Liver (tissue), 3 donors: ENCODE measurements around the gene ZBTB21.

Source experiments
- JUND ChIP-seq, 2 donors: IDR thresholded peaks; 2 replicates each; pipeline ENCODE4 v1.6.1; 2016; ENCODE audit warnings: antibody characterized with exemption in 2 of 2
- MAX ChIP-seq: IDR thresholded peaks from 2 replicates; pipeline ENCODE4 v1.6.1; 2016; ENCODE audit warnings: antibody characterized with exemption
- RAD21 ChIP-seq, 2 donors: IDR thresholded peaks; 2 replicates each; pipeline ENCODE4 v1.6.1; 2016; ENCODE audit warnings: antibody characterized with exemption in 2 of 2, mild to moderate bottlenecking in 2 of 2
- REST ChIP-seq: IDR thresholded peaks from 2 replicates; pipeline ENCODE4 v1.6.1; 2016; ENCODE audit warnings: antibody characterized with exemption, mild to moderate bottlenecking
- RXRA ChIP-seq, 2 donors: IDR thresholded peaks; 2 replicates each; pipeline ENCODE4 v1.6.1; 2017 to 2018; ENCODE audit warnings: antibody characterized with exemption in 2 of 2, mild to moderate bottlenecking in 1 of 2
- SP1 ChIP-seq: IDR thresholded peaks from 2 replicates; pipeline ENCODE4 v1.6.1; 2018; ENCODE audit warnings: antibody characterized with exemption, mild to moderate bottlenecking
- TAF1 ChIP-seq: conservative IDR thresholded peaks from 2 replicates; pipeline ENCODE4 v1.6.1; 2016; ENCODE audit warnings: antibody characterized with exemption, mild to moderate bottlenecking
- YY1 ChIP-seq: IDR thresholded peaks from 2 replicates; pipeline ENCODE4 v1.6.1; 2016; ENCODE audit warnings: antibody characterized with exemption, mild to moderate bottlenecking
- TF ChIP-seq, protein P1 (sequence below): fragments of 150-350 bp; IDR thresholded peaks from 2 replicates; pipeline ENCODE4 v1.5.1; 2017; ENCODE audit warnings: improper control_type of control experiment, low read depth, low read length; ENCODE audit not compliant: missing input control
- donor health status: healthy.
- donor health status: healthy.

DNA sequence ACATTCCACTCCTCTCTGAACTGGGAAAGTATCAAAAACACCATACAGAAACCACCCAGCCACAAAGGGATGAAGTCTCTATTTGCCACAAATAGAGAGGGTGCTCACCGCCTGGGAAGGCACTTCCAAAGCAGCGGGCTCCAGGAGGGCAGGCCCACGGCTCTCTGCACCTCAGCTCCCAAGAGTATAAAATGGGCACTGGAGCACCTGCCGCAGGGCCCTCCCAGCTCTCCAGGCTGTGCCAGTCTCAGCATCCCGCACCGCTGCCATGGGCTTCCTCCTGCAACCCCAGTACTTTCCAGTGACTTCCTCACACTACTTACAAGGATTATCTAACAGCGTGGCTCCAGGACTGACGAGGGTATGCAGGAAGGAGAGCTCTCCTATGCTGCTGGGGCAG is 70.8 kb downstream of the ZBTB21 start:
- TF ChIP-seq, protein P1, sequence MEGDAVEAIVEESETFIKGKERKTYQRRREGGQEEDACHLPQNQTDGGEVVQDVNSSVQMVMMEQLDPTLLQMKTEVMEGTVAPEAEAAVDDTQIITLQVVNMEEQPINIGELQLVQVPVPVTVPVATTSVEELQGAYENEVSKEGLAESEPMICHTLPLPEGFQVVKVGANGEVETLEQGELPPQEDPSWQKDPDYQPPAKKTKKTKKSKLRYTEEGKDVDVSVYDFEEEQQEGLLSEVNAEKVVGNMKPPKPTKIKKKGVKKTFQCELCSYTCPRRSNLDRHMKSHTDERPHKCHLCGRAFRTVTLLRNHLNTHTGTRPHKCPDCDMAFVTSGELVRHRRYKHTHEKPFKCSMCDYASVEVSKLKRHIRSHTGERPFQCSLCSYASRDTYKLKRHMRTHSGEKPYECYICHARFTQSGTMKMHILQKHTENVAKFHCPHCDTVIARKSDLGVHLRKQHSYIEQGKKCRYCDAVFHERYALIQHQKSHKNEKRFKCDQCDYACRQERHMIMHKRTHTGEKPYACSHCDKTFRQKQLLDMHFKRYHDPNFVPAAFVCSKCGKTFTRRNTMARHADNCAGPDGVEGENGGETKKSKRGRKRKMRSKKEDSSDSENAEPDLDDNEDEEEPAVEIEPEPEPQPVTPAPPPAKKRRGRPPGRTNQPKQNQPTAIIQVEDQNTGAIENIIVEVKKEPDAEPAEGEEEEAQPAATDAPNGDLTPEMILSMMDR, result no peak
- TF ChIP-seq MAX (no peak), RAD21 (IDR thresholded peaks at IDR 0.05) (no peak), YY1 (no peak), RXRA (IDR thresholded peaks at IDR 0.05) (no peak), REST (no peak), TAF1 (no peak), SP1 (no peak), JUND (IDR thresholded peaks at IDR 0.05) (no peak)
